DOHH2 (cell line): ENCODE data around the gene RAD51AP1.

Source experiments
- EZH2phosphoT487 ChIP-seq: fragments of 200-600 bp; sonication (generic); IDR thresholded peaks from 2 replicates; pipeline ENCODE4 v1.6.1; 2017; ENCODE audit warnings: borderline replicate concordance, mild to moderate bottlenecking, antibody characterized with exemption, low read length, moderate library complexity, mixed read lengths
- TF ChIP-seq, protein P1 (sequence below): fragments of 200-600 bp; sonication (generic); IDR thresholded peaks from one replicate; pipeline ENCODE4 v1.5.1; 2014; ENCODE audit warnings: antibody characterized with exemption, mild to moderate bottlenecking, low read depth, low read length; ENCODE audit not compliant: poor library complexity, severe bottlenecking

DNA sequence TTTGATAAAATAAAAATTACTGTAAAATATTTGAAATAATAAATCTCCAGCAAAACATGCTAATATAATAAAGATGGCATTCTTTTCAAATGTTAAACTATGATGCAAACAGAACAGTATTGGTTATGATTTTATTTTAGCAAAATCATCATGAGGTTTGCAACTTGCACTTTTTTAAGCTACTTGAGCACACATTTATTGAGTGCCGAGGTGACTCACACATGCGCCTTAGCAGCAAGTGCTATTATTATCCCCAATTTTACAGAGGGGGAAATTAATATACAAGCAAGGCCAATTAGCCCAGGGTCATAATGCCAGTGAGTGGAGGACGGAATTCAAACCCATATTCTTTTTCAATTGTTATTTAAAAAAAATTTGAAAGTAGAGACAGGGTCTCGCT lies 30.6 kb downstream of the RAD51AP1 start:
- TF ChIP-seq, protein P1, sequence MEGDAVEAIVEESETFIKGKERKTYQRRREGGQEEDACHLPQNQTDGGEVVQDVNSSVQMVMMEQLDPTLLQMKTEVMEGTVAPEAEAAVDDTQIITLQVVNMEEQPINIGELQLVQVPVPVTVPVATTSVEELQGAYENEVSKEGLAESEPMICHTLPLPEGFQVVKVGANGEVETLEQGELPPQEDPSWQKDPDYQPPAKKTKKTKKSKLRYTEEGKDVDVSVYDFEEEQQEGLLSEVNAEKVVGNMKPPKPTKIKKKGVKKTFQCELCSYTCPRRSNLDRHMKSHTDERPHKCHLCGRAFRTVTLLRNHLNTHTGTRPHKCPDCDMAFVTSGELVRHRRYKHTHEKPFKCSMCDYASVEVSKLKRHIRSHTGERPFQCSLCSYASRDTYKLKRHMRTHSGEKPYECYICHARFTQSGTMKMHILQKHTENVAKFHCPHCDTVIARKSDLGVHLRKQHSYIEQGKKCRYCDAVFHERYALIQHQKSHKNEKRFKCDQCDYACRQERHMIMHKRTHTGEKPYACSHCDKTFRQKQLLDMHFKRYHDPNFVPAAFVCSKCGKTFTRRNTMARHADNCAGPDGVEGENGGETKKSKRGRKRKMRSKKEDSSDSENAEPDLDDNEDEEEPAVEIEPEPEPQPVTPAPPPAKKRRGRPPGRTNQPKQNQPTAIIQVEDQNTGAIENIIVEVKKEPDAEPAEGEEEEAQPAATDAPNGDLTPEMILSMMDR = no peak
- no peak for TF ChIP-seq EZH2phosphoT487
